B cell (primary cell): ENCODE data around the gene GIMAP5. TPM values are rescaled to one million over a fixed set of nuclear protein-coding genes. Genes with fewer than 3 reads are reported as not detected.

Experiments used
- ATAC-seq: fragments of 200-7000 bp; cut with Tn5 transposase; one replicate; pipeline ENCODE4 v1.10.0; 2021; ENCODE audit warnings: low read depth, mild to moderate bottlenecking, moderate number of reproducible peaks, moderate library complexity
- CTCF ChIA-PET: fragments of 350-600 bp; sonication (Branson Sonifier 250); formaldehyde crosslinking; loops from one replicate; lab custom pipeline; 2021; ENCODE audit warnings: antibody characterized with exemption, inconsistent platforms; lab: Charles Lee
- POLR2A ChIA-PET: fragments of 350-600 bp; sonication (Branson Sonifier 250); formaldehyde crosslinking; loops from one replicate; lab custom pipeline; 2021; ENCODE audit warnings: antibody characterized with exemption; lab: Charles Lee
- DNase-seq: peaks from one replicate; pipeline ENCODE4 v3.0.0; 2013
- H2AFZ ChIP-seq: 2 replicates; pipeline ENCODE4 v1.6.1; 2012; ENCODE audit warnings: mild to moderate bottlenecking, low read depth, low read length; ENCODE audit not compliant: insufficient read depth, poor library complexity, severe bottlenecking
- H3K27ac ChIP-seq, 2 donors: 1 replicate in 1 of 2; 2 replicates in 1 of 2; pipeline ENCODE4 v1.5.1; 2012 to 2013; ENCODE audit warnings: low read length in 2 of 2, mild to moderate bottlenecking in 2 of 2, moderate library complexity in 1 of 2
- H3K27me3 ChIP-seq, 4 experiments: fragments of 200-600 bp in 1 of 4; sonication (generic) in 1 of 4; replicated peaks in 1 of 4; 1 replicate in 2 of 4; 2 replicates in 2 of 4; pipeline versions ENCODE4 v1.6.1 to v1.7.0; 2013 to 2016; ENCODE audit warnings: low read length in 3 of 4, mild to moderate bottlenecking in 2 of 4, mixed read lengths in 1 of 4, moderate library complexity in 1 of 4; ENCODE audit not compliant: insufficient read depth in 4 of 4, control insufficient read depth in 3 of 4; ENCODE audit errors: control extremely low read depth in 1 of 4
- H3K36me3 ChIP-seq, 2 experiments: replicated peaks in 1 of 2; 1 replicate in 1 of 2; 2 replicates in 1 of 2; pipeline versions ENCODE4 v1.6.1 to v1.7.1; 2013; ENCODE audit warnings: low read length in 1 of 2; ENCODE audit not compliant: insufficient read depth in 2 of 2, control insufficient read depth in 1 of 2; ENCODE audit errors: control extremely low read depth in 1 of 2, extremely low read depth in 1 of 2
- H3K4me1 ChIP-seq, 2 donors: fragments of 200-600 bp in 1 of 2; sonication (generic) in 1 of 2; 1 replicate in 1 of 2; 2 replicates in 1 of 2; pipeline versions ENCODE4 v1.5.1 to v1.6.1; 2013 to 2017; ENCODE audit warnings: low read length in 2 of 2; ENCODE audit not compliant: control insufficient read depth in 2 of 2, insufficient read depth in 2 of 2
- H3K4me2 ChIP-seq: replicated peaks from 2 replicates; pipeline ENCODE3; 2012; ENCODE audit warnings: mild to moderate bottlenecking, low read depth, low read length; ENCODE audit not compliant: poor library complexity, severe bottlenecking
- H3K4me3 ChIP-seq, 5 experiments: fragments of 200-600 bp in 1 of 5; sonication (generic) in 1 of 5; 1 replicate in 3 of 5; 2 replicates in 2 of 5; pipeline versions ENCODE4 v1.5.1 to v1.7.0; 2011 to 2016; ENCODE audit warnings: low read length in 4 of 5, mild to moderate bottlenecking in 4 of 5, low read depth in 2 of 5, control low read depth in 1 of 5, moderate library complexity in 1 of 5; ENCODE audit not compliant: insufficient read depth in 1 of 5; ENCODE audit errors: control extremely low read depth in 1 of 5, extremely low read depth in 1 of 5
- H3K79me2 ChIP-seq: fragments of 200-600 bp; sonication (generic); one replicate; pipeline ENCODE4 v1.6.0; 2016; ENCODE audit warnings: low read length; ENCODE audit not compliant: control insufficient read depth, insufficient read depth
- H3K9ac ChIP-seq: fragments of 200-600 bp; sonication (generic); 2 replicates; pipeline ENCODE4 v1.6.1; 2017; ENCODE audit warnings: mild to moderate bottlenecking, low read length, moderate library complexity
- H3K9me3 ChIP-seq, 3 donors: one replicate each; pipeline versions ENCODE4 v1.6.1 to v1.7.1; 2013; ENCODE audit warnings: low read length in 2 of 3; ENCODE audit not compliant: control insufficient read depth in 2 of 3, insufficient read depth in 1 of 3; ENCODE audit errors: control extremely low read depth in 1 of 3
- H4K20me1 ChIP-seq: 2 replicates; pipeline ENCODE4 v1.6.0; 2012; ENCODE audit warnings: mild to moderate bottlenecking, low read length; ENCODE audit not compliant: insufficient read depth, control insufficient read depth, poor library complexity, severe bottlenecking
- H3K27ac Mint-ChIP-seq: one replicate; pipeline ENCODE4 v1.8.0; 2021; ENCODE audit warnings: mixed read lengths
- H3K27me3 Mint-ChIP-seq: one replicate; pipeline ENCODE4 v1.8.0; 2021; ENCODE audit warnings: mixed read lengths
- H3K4me1 Mint-ChIP-seq: one replicate; pipeline ENCODE4 v1.8.0; 2021; ENCODE audit warnings: mixed read lengths
- H3K4me3 Mint-ChIP-seq: one replicate; pipeline ENCODE4 v1.8.0; 2021; ENCODE audit warnings: mixed read lengths
- H3K9me3 Mint-ChIP-seq: one replicate; pipeline ENCODE4 v1.8.0; 2022; ENCODE audit warnings: mixed read lengths; ENCODE audit not compliant: insufficient read depth
- CTCF ChIP-seq: fragments of 200-600 bp; IDR thresholded peaks from one replicate; pipeline ENCODE4 v1.8.0; 2022; ENCODE audit warnings: antibody characterized with exemption, mild to moderate bottlenecking
- EZH2 ChIP-seq: IDR thresholded peaks from 2 replicates; pipeline ENCODE4 v1.6.1; 2012; ENCODE audit warnings: borderline replicate concordance, low read depth, mild to moderate bottlenecking, moderate library complexity, low read length; ENCODE audit not compliant: insufficient read depth, poor library complexity, severe bottlenecking
- WGBS: methylation state at CpG from one replicate; pipeline ENCODE4 v1.1.5; 2013; ENCODE audit warnings: missing lambda C conversion rate; ENCODE audit not compliant: insufficient coverage; 5-methylcytosine and 5-hydroxymethylcytosine counted together
- intact Hi-C: fragments of 100-400 bp; cut with micrococcal nuclease; formaldehyde crosslinking; loops from one replicate; pipeline ENCODE4 v1.10.0; 2022
- polyA plus RNA-seq: library from polyadenylated mRNA; depleted of rRNA; stranded (reverse); fragments of >200 nt; gene quantifications from 2 replicates; pipeline ENCODE4 v1.2.3, GENCODE V29; 2012
- total RNA-seq, 2 donors: library from RNA; stranded (reverse); fragments of 120-200 nt in 1 of 2; gene quantifications; 1 replicate in 1 of 2; 2 replicates in 1 of 2; pipeline versions ENCODE4 v1.2.3 to v1.2.4, GENCODE V29; 2013 to 2022

GIMAP5 gene
- total and polyA plus RNA-seq, 2 donors (not counting 1 experiment from before 2014, with no cell fraction given) = 0.27 to 0.40 TPM

GRCh38 chr7:150738591-150739001, 1.4 kb downstream of the GIMAP5 start:
- intact Hi-C loops = no loop called here
- CTCF ChIA-PET = no interaction called here
- Histone ChIP-seq H3K9me3 (no peaks in the 10 kb centered on the region), H2AFZ (no peak overlapping the region), H3K79me2 (no peaks in the 10 kb centered on the region), H3K9ac (no peak overlapping the region), H3K4me1 (peaks cover 6 to 13% of the 10 kb centered on the region in 2 donors), H3K27me3 (peaks cover 0 to 10% (median 4%) of the 10 kb centered on the region in 4 experiments), H3K36me3 (no peaks in the 10 kb centered on the region), H4K20me1 (no peaks in the 10 kb centered on the region), H3K4me2 (no peak overlapping the region), H3K27ac (no peak overlapping the region), H3K4me3 (no peak overlapping the region)
- H3K27ac Mint-ChIP-seq = no peak overlapping the region
- ATAC-seq (no peak), DNase-seq (no peak)
- peaks cover 8% of the 10 kb centered on the region for H3K4me1 Mint-ChIP-seq
- POLR2A ChIA-PET = no interaction called here
- TF ChIP-seq CTCF (no peak), EZH2 (no peak)
- H3K9me3 Mint-ChIP-seq = no peaks in the 10 kb centered on the region
- peaks cover 18% of the 10 kb centered on the region for H3K27me3 Mint-ChIP-seq
- no peak overlapping the region for H3K4me3 Mint-ChIP-seq
- no CpG with 5 or more reads among the region's 5 CpGs for WGBS

- Histone ChIP-seq H3K4me3 (no peak overlapping the region), H3K9me3 (no peaks in the 10 kb centered on the region), H3K9ac (no peak overlapping the region), H3K27me3 (peaks cover 0 to 10% (median 4%) of the 10 kb centered on the region in 4 experiments), H3K4me2 (no peak overlapping the region), H3K27ac (no peak overlapping the region), H3K4me1 (peaks cover 6 to 13% of the 10 kb centered on the region in 2 donors), H2AFZ (no peak overlapping the region), H3K79me2 (no peaks in the 10 kb centered on the region), H3K36me3 (no peaks in the 10 kb centered on the region), H4K20me1 (no peaks in the 10 kb centered on the region)
- Mint-ChIP-seq H3K27me3 (peaks cover 18% of the 10 kb centered on the region), H3K4me3 (no peak overlapping the region), H3K4me1 (peaks cover 8% of the 10 kb centered on the region), H3K27ac (no peak overlapping the region), H3K9me3 (no peaks in the 10 kb centered on the region)
- POLR2A ChIA-PET = no interaction called here
- ATAC-seq = no peak
- CTCF ChIA-PET = no interaction called here
- intact Hi-C loops = no loop called here
- no peak for DNase-seq
- TF ChIP-seq EZH2 (no peak), CTCF (no peak)
Observed at GRCh38 chr7:150739033-150739432, 1.8 kb downstream of the GIMAP5 start.
